Parathyroid adenoma (tissue), 2 donors: Measurements from ENCODE around the gene TDP2.

Source experiments
- H2AFZ ChIP-seq: fragments of 300-600 bp; sonication (generic); one replicate; pipeline ENCODE4 v1.7.0; 2017; ENCODE audit warnings: antibody characterized with exemption, mild to moderate bottlenecking
- H3K27ac ChIP-seq: fragments of 300-600 bp; sonication (generic); one replicate; pipeline ENCODE4 v1.7.0; 2017
- H3K27me3 ChIP-seq: fragments of 300-600 bp; sonication (generic); one replicate; pipeline ENCODE4 v1.7.0; 2017; ENCODE audit warnings: low read length; ENCODE audit not compliant: control insufficient read depth, insufficient read depth
- H3K36me3 ChIP-seq: fragments of 300-600 bp; sonication (generic); one replicate; pipeline ENCODE4 v1.7.0; 2017; ENCODE audit warnings: low read length; ENCODE audit not compliant: control insufficient read depth, insufficient read depth
- H3K4me1 ChIP-seq: fragments of 300-600 bp; sonication (generic); one replicate; pipeline ENCODE4 v1.7.0; 2017; ENCODE audit warnings: control low read depth
- H3K4me2 ChIP-seq: fragments of 300-600 bp; sonication (generic); one replicate; pipeline ENCODE4 v1.7.0; 2017; ENCODE audit warnings: low read length
- H3K4me3 ChIP-seq: fragments of 300-600 bp; sonication (generic); one replicate; pipeline ENCODE4 v1.7.0; 2017; ENCODE audit warnings: low read depth, low read length
- H3K79me2 ChIP-seq: fragments of 300-600 bp; sonication (generic); one replicate; pipeline ENCODE4 v1.7.0; 2017; ENCODE audit warnings: control low read depth
- H3K9ac ChIP-seq: fragments of 300-600 bp; sonication (generic); one replicate; pipeline ENCODE4 v1.7.0; 2017; ENCODE audit warnings: mild to moderate bottlenecking
- H3K9me3 ChIP-seq: fragments of 300-600 bp; sonication (generic); one replicate; pipeline ENCODE4 v1.7.0; 2017; ENCODE audit warnings: low read length; ENCODE audit not compliant: control insufficient read depth
- CTCF ChIP-seq: fragments of 300-600 bp; sonication (generic); IDR thresholded peaks from one replicate; pipeline ENCODE4 v1.7.0; 2017; ENCODE audit warnings: antibody characterized with exemption, mild to moderate bottlenecking
- donor health status: primary hyperparathyroidism.

TDP2 gene

GRCh38 chr6:24666641-24667377, at the start of gene TDP2, which contains the start of gene ACOT13:
TSS of gene TDP2 (minus strand) at chr6:24666899. CDS start at chr6:24666862, 37 bp downstream.
TSS of gene ACOT13 (plus strand) at chr6:24667077. CDS start at chr6:24667264, 187 bp downstream.
- TF ChIP-seq CTCF: peak; percentile 56
- peak within 1 kb of the TSS; percentile 88 for H3K27ac ChIP-seq

GRCh38 chr6:24710519-24711303, 44.0 kb upstream of the TDP2 start:
- Histone ChIP-seq H3K36me3 (no peaks in the 10 kb centered on the region), H3K4me2 (no peak overlapping the region), H3K79me2 (peaks cover 14% of the 10 kb centered on the region), H3K9me3 (no peaks in the 10 kb centered on the region), H2AFZ (no peak overlapping the region), H3K9ac (no peak overlapping the region), H3K4me3 (no peak overlapping the region), H3K27ac (no peak overlapping the region), H3K4me1 (peaks cover 8% of the 10 kb centered on the region), H3K27me3 (no peaks in the 10 kb centered on the region)
- no peak for TF ChIP-seq CTCF

More at GRCh38 chr6:24666641-24667377, at the start of gene TDP2, which contains the start of gene ACOT13:
- peak within 1 kb of the TSS; percentile 58 for H3K9ac ChIP-seq
- H2AFZ ChIP-seq: peak within 1 kb of the TSS; percentile 100
- H3K9me3 ChIP-seq: no peaks in the 10 kb centered on the region
- H3K4me1 ChIP-seq: peaks cover 13% of the 10 kb centered on the region
- peaks cover 18% of the 10 kb centered on the region for H3K79me2 ChIP-seq
- H3K36me3 ChIP-seq: no peaks in the 10 kb centered on the region
- peak within 1 kb of the TSS; percentile 91 for H3K4me3 ChIP-seq
- H3K27me3 ChIP-seq: no peaks in the 10 kb centered on the region
- peak within 1 kb of the TSS; percentile 85 for H3K4me2 ChIP-seq

- H3K36me3 ChIP-seq: no peaks in the 10 kb centered on the region
- no peaks in the 10 kb centered on the region for H3K9me3 ChIP-seq
- H3K4me3 ChIP-seq: no peak overlapping the region
- no peak overlapping the region for H3K27ac ChIP-seq
- peaks cover 5% of the 10 kb centered on the region for H3K4me1 ChIP-seq
- H3K9ac ChIP-seq: no peak overlapping the region
- no peak overlapping the region for H3K4me2 ChIP-seq
- no peaks in the 10 kb centered on the region for H3K27me3 ChIP-seq
- H3K79me2 ChIP-seq: peaks cover 11% of the 10 kb centered on the region
- no peak for TF ChIP-seq CTCF
- no peak overlapping the region for H2AFZ ChIP-seq
Measured at GRCh38 chr6:24709014-24709711, 42.5 kb upstream of the TDP2 start.

GRCh38 chr6:24708612-24709011, 41.9 kb upstream of the TDP2 start:
- Histone ChIP-seq H3K27ac (no peak overlapping the region), H3K4me3 (no peak overlapping the region), H3K36me3 (no peaks in the 10 kb centered on the region), H3K9ac (no peak overlapping the region), H3K4me1 (peaks cover 5% of the 10 kb centered on the region), H3K79me2 (peaks cover 7% of the 10 kb centered on the region), H3K9me3 (no peaks in the 10 kb centered on the region), H3K4me2 (no peak overlapping the region), H2AFZ (no peak overlapping the region), H3K27me3 (no peaks in the 10 kb centered on the region)
- no peak for TF ChIP-seq CTCF
